Prostate gland (tissue), 2 donors: ENCODE data around the gene IGF2BP2. TPM values are rescaled to one million over a fixed set of nuclear protein-coding genes. Genes with fewer than 3 reads are reported as not detected.
"Not testable (repeated sequence)": the region's sequence is repeated elsewhere in the genome, so short reads cannot be mapped to it uniquely, and the experiment has no call there.

ENCODE experiments used
- DNase-seq: peaks from one replicate; pipeline ENCODE4 v3.0.0-alpha.2; 2019; ENCODE audit warnings: low spot score
- H3K27ac ChIP-seq, 2 donors: fragments of 200-600 bp; sonication (generic); 2 replicates each; pipeline ENCODE4 v1.5.1; 2017 to 2019
- H3K27me3 ChIP-seq: fragments of 200-600 bp; sonication (generic); replicated peaks from 2 replicates; pipeline ENCODE4 v1.5.1; 2019; ENCODE audit not compliant: insufficient read depth
- H3K36me3 ChIP-seq, 2 donors: fragments of 200-600 bp; sonication (generic); 1 replicate in 1 of 2; 2 replicates in 1 of 2; pipeline versions ENCODE4 v1.5.1 to v1.8.1; 2017 to 2019
- H3K4me1 ChIP-seq: fragments of 200-600 bp; sonication (generic); replicated peaks from 2 replicates; pipeline ENCODE4 v1.5.1; 2019
- H3K4me3 ChIP-seq, 2 donors: fragments of 200-600 bp; sonication (generic); 2 replicates each; pipeline ENCODE4 v1.5.1; 2017 to 2019
- H3K9me3 ChIP-seq: fragments of 200-600 bp; sonication (generic); 2 replicates; pipeline ENCODE4 v1.5.1; 2017
- CTCF ChIP-seq, 4 experiments: fragments of 200-600 bp in 2 of 4; fragments of 450-650 bp in 2 of 4; sonication (generic) in 2 of 4; IDR thresholded peaks; 1 replicate in 3 of 4; 2 replicates in 1 of 4; pipeline ENCODE4 v1.5.1; 2016 to 2019; ENCODE audit warnings: antibody characterized with exemption in 4 of 4, mild to moderate bottlenecking in 2 of 4, moderate library complexity in 2 of 4
- POLR2A ChIP-seq: fragments of 450-650 bp; IDR thresholded peaks from one replicate; pipeline ENCODE4 v1.6.1; 2016; ENCODE audit warnings: antibody characterized with exemption, mild to moderate bottlenecking
- POLR2AphosphoS5 ChIP-seq: sonication (generic); formaldehyde crosslinking; IDR thresholded peaks from one replicate; pipeline ENCODE4 v1.6.1; 2017; ENCODE audit warnings: antibody characterized with exemption
- WGBS: methylation state at CpG from one replicate; pipeline ENCODE4 v1.1.5; 2018; 5-methylcytosine and 5-hydroxymethylcytosine counted together
- intact Hi-C: fragments of 100-400 bp; cut with DNase I; formaldehyde crosslinking; loops from one replicate; pipeline ENCODE4 v1.14.2; 2022
- total RNA-seq, 2 donors: library from RNA; depleted of rRNA; stranded (reverse); fragments of >200 nt; gene quantifications; one replicate each; pipeline ENCODE4 v1.1.0, GENCODE V29; 2016

IGF2BP2 gene
- total RNA-seq, 2 donors from 2014 or later = 1.2 to 8.8 TPM

GRCh38 chr3:185701611-185702261 is 123.1 kb downstream of the IGF2BP2 start:
- WGBS = 64% methylated on average over 10 of the region's 10 CpGs
- TF ChIP-seq POLR2AphosphoS5 (no peak), CTCF (IDR thresholded peaks at IDR 0.05) (no peak), POLR2A (no peak)
- Histone ChIP-seq H3K27me3 (no peaks in the 10 kb centered on the region), H3K4me3 (no peak overlapping the region), H3K9me3 (no peaks in the 10 kb centered on the region), H3K36me3 (no peaks in the 10 kb centered on the region), H3K27ac (no peak overlapping the region), H3K4me1 (no peaks in the 10 kb centered on the region)
- intact Hi-C loops = no loop called here
- DNase-seq = no peak

- Histone ChIP-seq H3K27ac (no peak overlapping the region), H3K27me3 (no peaks in the 10 kb centered on the region), H3K4me1 (no peaks in the 10 kb centered on the region), H3K36me3 (no peaks in the 10 kb centered on the region), H3K9me3 (no peaks in the 10 kb centered on the region), H3K4me3 (no peak overlapping the region)
- 30% methylated on average over 2 of the region's 2 CpGs for WGBS
- DNase-seq = no peak
- TF ChIP-seq CTCF (IDR thresholded peaks at IDR 0.05) (no peak), POLR2A (no peak), POLR2AphosphoS5 (no peak)
- intact Hi-C loops = no loop called here
Observed at GRCh38 chr3:185699927-185700326, 124.9 kb downstream of the IGF2BP2 start.

GRCh38 chr3:185697228-185697627 is 127.6 kb downstream of the IGF2BP2 start:
- H3K4me3 ChIP-seq, H3K4me1 ChIP-seq, DNase-seq, H3K27ac ChIP-seq, intact Hi-C loops, H3K36me3 ChIP-seq, H3K9me3 ChIP-seq, H3K27me3 ChIP-seq: not testable (repeated sequence)
- WGBS = 75% methylated on average over 7 of the region's 7 CpGs

- Histone ChIP-seq H3K9me3 (no peaks in the 10 kb centered on the region), H3K27ac (no peak overlapping the region), H3K36me3 (no peaks in the 10 kb centered on the region), H3K27me3 (no peaks in the 10 kb centered on the region), H3K4me3 (no peak overlapping the region), H3K4me1 (no peaks in the 10 kb centered on the region)
- DNase-seq = no peak
- intact Hi-C loops = no loop called here
- TF ChIP-seq CTCF (IDR thresholded peaks at IDR 0.05) (no peak), POLR2AphosphoS5 (no peak), POLR2A (no peak)
- WGBS = 81% methylated on average over 6 of the region's 6 CpGs
Observed at GRCh38 chr3:185696039-185696438, 128.8 kb downstream of the IGF2BP2 start.

GRCh38 chr3:185693985-185694653 is 130.7 kb downstream of the IGF2BP2 start:
- Histone ChIP-seq H3K36me3 (no peaks in the 10 kb centered on the region), H3K27me3 (no peaks in the 10 kb centered on the region), H3K9me3 (no peaks in the 10 kb centered on the region), H3K27ac (no peak overlapping the region), H3K4me3 (no peak overlapping the region), H3K4me1 (no peaks in the 10 kb centered on the region)
- WGBS = 69% methylated on average over 4 of the region's 4 CpGs
- DNase-seq = no peak
- TF ChIP-seq CTCF (IDR thresholded peaks at IDR 0.05) (no peak), POLR2AphosphoS5 (no peak), POLR2A (no peak)
- intact Hi-C loops = no loop called here
